ENCODE measurements around the gene ATP11A.

The ATP11A gene

GRCh38 chr13:112917056-112917664 lies 227.3 kb downstream of the ATP11A start:
- no peak for DNase-seq

- no peak for DNase-seq
These were observed 227.9 kb downstream of the ATP11A start for GRCh38 chr13:112917737-112918136.

- no peak for DNase-seq
These were observed 228.4 kb downstream of the ATP11A start for GRCh38 chr13:112918266-112918665.

- no peak for DNase-seq
These were observed 228.9 kb downstream of the ATP11A start for GRCh38 chr13:112918746-112919145.

- no peak for DNase-seq
These were observed 234.1 kb downstream of the ATP11A start for GRCh38 chr13:112923962-112924361.

GRCh38 chr13:112924365-112924764 lies 234.5 kb downstream of the ATP11A start:
- DNase-seq: no peak

GRCh38 chr13:112926003-112926402 lies 236.2 kb downstream of the ATP11A start:
- no peak for DNase-seq

- DNase-seq: no peak
These were observed 237.2 kb downstream of the ATP11A start for GRCh38 chr13:112926993-112927392.

GRCh38 chr13:112928020-112928971 lies 238.5 kb downstream of the ATP11A start:
- no peak for DNase-seq

GRCh38 chr13:112928972-112929782 lies 239.3 kb downstream of the ATP11A start:
- DNase-seq: no peak

GRCh38 chr13:112929783-112930055 lies 239.9 kb downstream of the ATP11A start:
- DNase-seq: no peak

- no peak for DNase-seq
These were observed 240.4 kb downstream of the ATP11A start for GRCh38 chr13:112930192-112930591.

- no peak for DNase-seq
These were observed 241.4 kb downstream of the ATP11A start for GRCh38 chr13:112931028-112931934.

- no peak for DNase-seq
These were observed 243.1 kb downstream of the ATP11A start for GRCh38 chr13:112932971-112933370.

GRCh38 chr13:112933649-112934048 lies 243.8 kb downstream of the ATP11A start:
- DNase-seq: no peak

- no peak for DNase-seq
These were observed 244.2 kb downstream of the ATP11A start for GRCh38 chr13:112934078-112934477.

Data from central memory CD4-positive, alpha-beta T cell (primary cell).